ENCODE data around the gene KRT35. TPM values are rescaled to one million over a fixed set of nuclear protein-coding genes. Genes with fewer than 3 reads are reported as not detected.

KRT35 gene
- total and polyA plus RNA-seq, 4 donors = not detected

DNA sequence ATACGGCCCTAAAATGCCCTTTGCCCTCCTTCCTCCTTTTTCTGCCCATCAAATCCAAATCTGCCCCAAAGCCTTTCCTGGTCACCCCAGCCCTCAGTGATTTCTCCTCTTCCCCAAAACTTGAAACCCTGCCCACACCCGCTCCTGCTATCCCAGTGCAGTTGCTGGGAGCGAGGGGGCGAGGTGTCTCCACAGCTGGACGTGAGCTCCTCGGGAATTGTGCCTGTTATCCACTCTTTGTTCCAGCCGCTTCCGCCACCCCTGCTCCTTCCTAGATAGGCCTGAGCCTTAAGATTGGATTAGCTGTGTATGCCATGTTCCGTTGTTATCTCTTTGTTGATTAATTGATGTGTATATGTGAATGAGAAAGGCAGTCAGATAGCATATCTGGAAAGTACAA lies 2.6 kb upstream of the KRT35 start:
- no peaks in the 10 kb centered on the region for H3K4me1 ChIP-seq (ENCODE audit: control insufficient read depth in 5 of 5, insufficient read depth in 5 of 5, low read length in 5 of 5)
- no peak overlapping the region for H3K27ac ChIP-seq (ENCODE audit: low read depth in 1 of 2, low read length in 1 of 2)
- H3K9ac ChIP-seq (ENCODE audit: insufficient read depth in 1 of 2, low read length in 2 of 2) = no peak overlapping the region
- DNase-seq (no peak), ATAC-seq (ENCODE audit: insufficient read depth, low FRiP score) (no peak)
- WGBS, 2 donors = 75 to 87% methylated on average over 9 of the region's 9 CpGs
- no peaks in the 10 kb centered on the region for H3K9me3 ChIP-seq (ENCODE audit: control insufficient read depth in 4 of 4, insufficient read depth in 3 of 4, low read length in 3 of 4)
- H3K27me3 ChIP-seq (ENCODE audit: control insufficient read depth in 3 of 3, insufficient read depth in 3 of 3, low read length in 2 of 3) = no peaks in the 10 kb centered on the region
- H3K36me3 ChIP-seq (ENCODE audit: control insufficient read depth in 4 of 4, insufficient read depth in 4 of 4, low read length in 4 of 4) = no peaks in the 10 kb centered on the region
- no peak overlapping the region for H3K4me3 ChIP-seq
- TF ChIP-seq, protein P1, sequence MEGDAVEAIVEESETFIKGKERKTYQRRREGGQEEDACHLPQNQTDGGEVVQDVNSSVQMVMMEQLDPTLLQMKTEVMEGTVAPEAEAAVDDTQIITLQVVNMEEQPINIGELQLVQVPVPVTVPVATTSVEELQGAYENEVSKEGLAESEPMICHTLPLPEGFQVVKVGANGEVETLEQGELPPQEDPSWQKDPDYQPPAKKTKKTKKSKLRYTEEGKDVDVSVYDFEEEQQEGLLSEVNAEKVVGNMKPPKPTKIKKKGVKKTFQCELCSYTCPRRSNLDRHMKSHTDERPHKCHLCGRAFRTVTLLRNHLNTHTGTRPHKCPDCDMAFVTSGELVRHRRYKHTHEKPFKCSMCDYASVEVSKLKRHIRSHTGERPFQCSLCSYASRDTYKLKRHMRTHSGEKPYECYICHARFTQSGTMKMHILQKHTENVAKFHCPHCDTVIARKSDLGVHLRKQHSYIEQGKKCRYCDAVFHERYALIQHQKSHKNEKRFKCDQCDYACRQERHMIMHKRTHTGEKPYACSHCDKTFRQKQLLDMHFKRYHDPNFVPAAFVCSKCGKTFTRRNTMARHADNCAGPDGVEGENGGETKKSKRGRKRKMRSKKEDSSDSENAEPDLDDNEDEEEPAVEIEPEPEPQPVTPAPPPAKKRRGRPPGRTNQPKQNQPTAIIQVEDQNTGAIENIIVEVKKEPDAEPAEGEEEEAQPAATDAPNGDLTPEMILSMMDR (IDR thresholded peaks at IDR 0.05; ENCODE audit: control extremely low read depth, extremely low read depth) = no peak

DNA sequence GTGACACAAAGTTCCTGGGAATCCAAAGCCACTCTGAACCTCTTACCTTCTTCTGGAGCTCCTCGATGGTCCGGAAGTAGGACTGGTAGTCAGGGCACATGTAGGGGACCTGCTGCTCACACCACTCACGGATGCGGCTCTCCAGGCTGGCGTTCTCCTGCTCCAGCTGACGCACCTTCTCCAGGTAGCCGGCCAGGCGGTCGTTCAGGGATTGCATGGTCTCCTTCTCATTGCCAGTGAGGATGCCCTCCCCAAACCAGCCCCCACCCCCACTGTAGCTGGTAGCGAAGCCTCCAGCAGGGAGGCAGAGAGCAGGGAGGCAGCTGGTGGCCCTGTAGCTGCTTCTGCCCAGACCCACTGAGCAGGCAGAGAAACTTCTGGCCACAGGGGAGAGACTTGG lies 370 bp downstream of the KRT35 start:
- no peak overlapping the region for H3K9ac ChIP-seq (ENCODE audit: insufficient read depth in 1 of 2, low read length in 2 of 2)
- H3K27ac ChIP-seq (ENCODE audit: low read depth in 1 of 2, low read length in 1 of 2) = no peak overlapping the region
- TF ChIP-seq, protein P1 (IDR thresholded peaks at IDR 0.05; ENCODE audit: control extremely low read depth, extremely low read depth) = no peak
- H3K4me3 ChIP-seq = no peak overlapping the region
- no peaks in the 10 kb centered on the region for H3K4me1 ChIP-seq (ENCODE audit: control insufficient read depth in 5 of 5, insufficient read depth in 5 of 5, low read length in 5 of 5)
- no peaks in the 10 kb centered on the region for H3K9me3 ChIP-seq (ENCODE audit: control insufficient read depth in 4 of 4, insufficient read depth in 3 of 4, low read length in 3 of 4)
- H3K27me3 ChIP-seq (ENCODE audit: control insufficient read depth in 3 of 3, insufficient read depth in 3 of 3, low read length in 2 of 3) = no peaks in the 10 kb centered on the region
- DNase-seq (no peak), ATAC-seq (ENCODE audit: insufficient read depth, low FRiP score) (no peak)
- H3K36me3 ChIP-seq (ENCODE audit: control insufficient read depth in 4 of 4, insufficient read depth in 4 of 4, low read length in 4 of 4) = no peaks in the 10 kb centered on the region
- 94 to 97% methylated on average over 10 of the region's 10 CpGs for WGBS, 2 donors

DNA sequence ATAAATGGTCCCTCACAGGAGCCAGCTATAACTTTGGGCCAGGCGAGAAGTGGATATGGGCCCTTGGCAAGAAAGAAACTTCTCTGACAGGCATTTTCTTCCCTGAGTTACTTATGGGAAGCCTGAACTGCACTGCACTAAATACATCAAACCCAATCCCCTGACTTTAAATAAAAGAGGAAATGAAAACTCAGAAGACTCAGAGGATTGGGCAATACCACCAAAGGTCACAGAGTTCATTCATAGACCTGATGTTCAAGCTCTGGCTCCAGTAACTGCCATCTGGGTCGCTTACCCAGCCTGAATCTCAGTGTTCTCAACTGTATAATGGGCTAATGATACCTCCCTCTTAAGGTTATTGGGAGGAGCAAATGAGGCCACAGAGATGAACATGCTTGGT lies 815 bp downstream of the KRT35 start:
- Histone ChIP-seq H3K36me3 (ENCODE audit: control insufficient read depth in 4 of 4, insufficient read depth in 4 of 4, low read length in 4 of 4) (no peaks in the 10 kb centered on the region), H3K4me1 (ENCODE audit: control insufficient read depth in 5 of 5, insufficient read depth in 5 of 5, low read length in 5 of 5) (no peaks in the 10 kb centered on the region), H3K9ac (ENCODE audit: insufficient read depth in 1 of 2, low read length in 2 of 2) (no peak overlapping the region), H3K27me3 (ENCODE audit: control insufficient read depth in 3 of 3, insufficient read depth in 3 of 3, low read length in 2 of 3) (no peaks in the 10 kb centered on the region), H3K27ac (ENCODE audit: low read depth in 1 of 2, low read length in 1 of 2) (no peak overlapping the region), H3K9me3 (ENCODE audit: control insufficient read depth in 4 of 4, insufficient read depth in 3 of 4, low read length in 3 of 4) (no peaks in the 10 kb centered on the region), H3K4me3 (no peak overlapping the region)
- ATAC-seq (ENCODE audit: insufficient read depth, low FRiP score) = no peak
- 46 to 51% methylated on average over 2 of the region's 2 CpGs for WGBS, 2 donors
- no peak for DNase-seq
- TF ChIP-seq, protein P1 (IDR thresholded peaks at IDR 0.05; ENCODE audit: control extremely low read depth, extremely low read depth) = no peak

DNA sequence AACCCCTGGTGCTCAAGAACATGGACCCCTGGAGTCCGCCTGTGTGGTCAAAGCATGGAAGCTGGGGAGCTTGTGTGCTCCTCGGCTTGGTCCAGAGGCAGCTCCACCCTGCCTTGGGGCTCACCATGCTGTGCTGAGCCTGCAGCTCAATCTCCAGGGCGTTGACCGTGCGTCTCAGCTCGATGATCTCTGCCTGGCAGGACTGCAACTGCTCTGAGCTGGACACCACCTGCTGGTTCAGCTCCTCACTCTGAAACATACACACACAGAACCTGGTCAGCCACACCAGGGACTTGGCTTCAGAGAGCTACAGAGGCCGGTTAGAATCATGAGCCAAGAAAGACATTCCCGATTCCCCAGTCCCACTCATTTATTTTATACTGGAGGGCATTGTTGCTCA lies 2.7 kb downstream of the KRT35 start:
- TF ChIP-seq, protein P1 (IDR thresholded peaks at IDR 0.05; ENCODE audit: control extremely low read depth, extremely low read depth) = no peak
- DNase-seq (no peak), ATAC-seq (ENCODE audit: insufficient read depth, low FRiP score) (no peak)
- H3K36me3 ChIP-seq (ENCODE audit: control insufficient read depth in 4 of 4, insufficient read depth in 4 of 4, low read length in 4 of 4) = no peaks in the 10 kb centered on the region
- H3K9ac ChIP-seq (ENCODE audit: insufficient read depth in 1 of 2, low read length in 2 of 2) = no peak overlapping the region
- 92 to 94% methylated on average over 8 of the region's 8 CpGs for WGBS, 2 donors
- H3K9me3 ChIP-seq (ENCODE audit: control insufficient read depth in 4 of 4, insufficient read depth in 3 of 4, low read length in 3 of 4) = no peaks in the 10 kb centered on the region
- no peaks in the 10 kb centered on the region for H3K4me1 ChIP-seq (ENCODE audit: control insufficient read depth in 5 of 5, insufficient read depth in 5 of 5, low read length in 5 of 5)
- no peak overlapping the region for H3K4me3 ChIP-seq
- no peak overlapping the region for H3K27ac ChIP-seq (ENCODE audit: low read depth in 1 of 2, low read length in 1 of 2)
- no peaks in the 10 kb centered on the region for H3K27me3 ChIP-seq (ENCODE audit: control insufficient read depth in 3 of 3, insufficient read depth in 3 of 3, low read length in 2 of 3)

Data from lung (tissue), 12 donors.